Lower lobe of right lung (tissue), 2 donors: ENCODE results near the gene MED12L. TPM values are rescaled to one million over a fixed set of nuclear protein-coding genes. Genes with fewer than 3 reads are reported as not detected.
A peak's percentile ranks its signal among the peaks of the same experiment; 100 is the strongest.

ENCODE experiments used
- ATAC-seq, 2 donors: fragments of 200-7000 bp; cut with Tn5 transposase; one replicate each; pipeline ENCODE4 v1.9.1; 2020 to 2022; ENCODE audit warnings: mild to moderate bottlenecking in 2 of 2, moderate library complexity in 2 of 2
- DNase-seq: peaks from one replicate; pipeline ENCODE4 v3.0.0-alpha.2; 2020
- H3K27ac ChIP-seq: fragments of 200-600 bp; one replicate; pipeline ENCODE4 v1.8.0; 2022
- H3K27me3 ChIP-seq: fragments of 200-600 bp; one replicate; pipeline ENCODE4 v1.8.0; 2022; ENCODE audit warnings: low read depth
- H3K36me3 ChIP-seq: fragments of 200-600 bp; one replicate; pipeline ENCODE4 v1.8.0; 2022; ENCODE audit warnings: mild to moderate bottlenecking
- H3K4me1 ChIP-seq: fragments of 200-600 bp; one replicate; pipeline ENCODE4 v1.8.0; 2022
- H3K4me3 ChIP-seq: fragments of 200-600 bp; one replicate; pipeline ENCODE4 v1.8.0; 2022; ENCODE audit warnings: mild to moderate bottlenecking
- H3K9me3 ChIP-seq: fragments of 200-600 bp; one replicate; pipeline ENCODE4 v1.8.0; 2022
- CTCF ChIP-seq: fragments of 200-600 bp; IDR thresholded peaks from one replicate; pipeline ENCODE4 v1.8.0; 2022; ENCODE audit warnings: antibody characterized with exemption, mild to moderate bottlenecking
- intact Hi-C: fragments of 100-400 bp; cut with DNase I; formaldehyde crosslinking; loops from one replicate; pipeline ENCODE4 v1.11.0; 2022
- total RNA-seq: library from RNA; stranded (reverse); fragmentation: NEBNext Ultra II Directional; extraction: Animal tissue kit (Norgen Biotek cat#: 25700); gene quantifications from one replicate; pipeline ENCODE4 v1.2.1, GENCODE V29; 2021
- donor health status: DM: no; HTN: yes; CAD: no; lungs with severe emphysema.

The MED12L gene
- total RNA-seq, 1 donor from 2014 or later = 0.44 TPM

- Histone ChIP-seq H3K9me3 (no peaks in the 10 kb centered on the region), H3K4me3 (no peak overlapping the region), H3K27me3 (no peaks in the 10 kb centered on the region), H3K27ac (no peak overlapping the region), H3K4me1 (peaks cover 8% of the 10 kb centered on the region), H3K36me3 (no peaks in the 10 kb centered on the region)
- intact Hi-C loops = no loop called here
- TF ChIP-seq CTCF = no peak
- no peak for ATAC-seq
- no peak for DNase-seq
These were observed 59.3 kb downstream of the MED12L start for GRCh38 chr3:151144760-151145159.

GRCh38 chr3:151145713-151146070 lies 60.2 kb downstream of the MED12L start:
- Histone ChIP-seq H3K4me1 (peaks cover 8% of the 10 kb centered on the region), H3K9me3 (no peaks in the 10 kb centered on the region), H3K4me3 (no peak overlapping the region), H3K27me3 (no peaks in the 10 kb centered on the region), H3K36me3 (no peaks in the 10 kb centered on the region), H3K27ac (no peak overlapping the region)
- ATAC-seq (no peak), DNase-seq (no peak)
- TF ChIP-seq CTCF = no peak
- intact Hi-C loops = no loop called here

- H3K27ac ChIP-seq = no peak overlapping the region
- peak; percentile 87 for TF ChIP-seq CTCF
- H3K36me3 ChIP-seq = no peaks in the 10 kb centered on the region
- intact Hi-C loops = no loop called here
- H3K27me3 ChIP-seq = no peaks in the 10 kb centered on the region
- no peaks in the 10 kb centered on the region for H3K9me3 ChIP-seq
- H3K4me1 ChIP-seq = peaks cover 8% of the 10 kb centered on the region
- DNase-seq = peak; percentile 66
- no peak overlapping the region for H3K4me3 ChIP-seq
- peak; percentile 93 to 94 for ATAC-seq
These were observed 60.7 kb downstream of the MED12L start for GRCh38 chr3:151146071-151146730.

GRCh38 chr3:151146731-151147091 lies 61.2 kb downstream of the MED12L start:
- Histone ChIP-seq H3K4me3 (no peak overlapping the region), H3K27me3 (no peaks in the 10 kb centered on the region), H3K36me3 (no peaks in the 10 kb centered on the region), H3K9me3 (no peaks in the 10 kb centered on the region), H3K27ac (no peak overlapping the region), H3K4me1 (peaks cover 8% of the 10 kb centered on the region)
- ATAC-seq (no peak), DNase-seq (no peak)
- intact Hi-C loops = no loop called here
- no peak for TF ChIP-seq CTCF

GRCh38 chr3:151147299-151147698 lies 61.8 kb downstream of the MED12L start:
- H3K27me3 ChIP-seq = no peaks in the 10 kb centered on the region
- no peak for TF ChIP-seq CTCF
- DNase-seq (no peak), ATAC-seq (no peak)
- no peaks in the 10 kb centered on the region for H3K9me3 ChIP-seq
- H3K27ac ChIP-seq = no peak overlapping the region
- H3K4me3 ChIP-seq = no peak overlapping the region
- intact Hi-C loops = no loop called here
- no peaks in the 10 kb centered on the region for H3K36me3 ChIP-seq
- peaks cover 8% of the 10 kb centered on the region for H3K4me1 ChIP-seq
